Naive thymus-derived CD4-positive, alpha-beta T cell (primary cell): ENCODE data around the gene GTF2F2. TPM values are rescaled to one million over a fixed set of nuclear protein-coding genes. Genes with fewer than 3 reads are reported as not detected.

Experiments used
- ATAC-seq: fragments of 150-1000 bp; cut with Tn5 transposase; 2 replicates; pipeline ENCODE4 v1.10.0; 2021; ENCODE audit warnings: mild to moderate bottlenecking, moderate library complexity
- CTCF ChIA-PET: fragments of 350-600 bp; sonication (Branson Sonifier 250); formaldehyde crosslinking; loops from one replicate; lab custom pipeline; 2021; ENCODE audit warnings: antibody characterized with exemption; lab: Charles Lee
- POLR2A ChIA-PET: fragments of 350-600 bp; sonication (Branson Sonifier 250); formaldehyde crosslinking; loops from one replicate; lab custom pipeline; 2021; ENCODE audit warnings: antibody characterized with exemption, inconsistent platforms; lab: Charles Lee
- DNase-seq, 9 donors: peaks; one replicate each; pipeline versions ENCODE4 v3.0.0 to v3.0.0-alpha.2; 2020 to 2022; ENCODE audit warnings: mixed read lengths in 1 of 9
- H3K27ac ChIP-seq: one replicate; pipeline ENCODE4 v1.7.0; 2013; ENCODE audit warnings: mild to moderate bottlenecking, low read depth, low read length, moderate library complexity
- H3K27me3 ChIP-seq, 2 donors: one replicate each; pipeline ENCODE4 v1.7.0; 2013; ENCODE audit warnings: low read length in 2 of 2, mild to moderate bottlenecking in 2 of 2, moderate library complexity in 2 of 2; ENCODE audit not compliant: control insufficient read depth in 2 of 2, insufficient read depth in 2 of 2
- H3K36me3 ChIP-seq, 3 experiments: 1 replicate in 2 of 3; 2 replicates in 1 of 3; pipeline ENCODE4 v1.7.0; 2013; ENCODE audit warnings: low read length in 3 of 3, mild to moderate bottlenecking in 3 of 3, moderate library complexity in 1 of 3; ENCODE audit not compliant: insufficient read depth in 3 of 3, control insufficient read depth in 2 of 3
- H3K4me1 ChIP-seq, 2 donors: one replicate each; pipeline ENCODE4 v1.7.0; 2013; ENCODE audit warnings: low read length in 2 of 2, mild to moderate bottlenecking in 2 of 2, moderate library complexity in 1 of 2; ENCODE audit not compliant: control insufficient read depth in 2 of 2, insufficient read depth in 2 of 2
- H3K4me3 ChIP-seq: 2 replicates; pipeline ENCODE4 v1.7.0; 2013; ENCODE audit warnings: mild to moderate bottlenecking, low read length
- H3K9me3 ChIP-seq, 3 experiments: 1 replicate in 2 of 3; 2 replicates in 1 of 3; pipeline ENCODE4 v1.7.0; 2013; ENCODE audit warnings: low read length in 3 of 3; ENCODE audit not compliant: control insufficient read depth in 2 of 3
- H3K27ac Mint-ChIP-seq, 9 donors: one replicate each; pipeline ENCODE4 v1.8.0; 2020 to 2022; ENCODE audit warnings: mixed read lengths in 9 of 9, mild to moderate bottlenecking in 8 of 9, moderate library complexity in 5 of 9, inconsistent platforms in 2 of 9
- H3K27me3 Mint-ChIP-seq, 5 donors: one replicate each; pipeline ENCODE4 v1.8.0; 2021 to 2022; ENCODE audit warnings: mixed read lengths in 5 of 5, mild to moderate bottlenecking in 1 of 5
- H3K36me3 Mint-ChIP-seq, 5 donors: one replicate each; pipeline ENCODE4 v1.8.0; 2020 to 2022; ENCODE audit warnings: mixed read lengths in 5 of 5, mild to moderate bottlenecking in 3 of 5, inconsistent platforms in 1 of 5
- H3K4me1 Mint-ChIP-seq, 7 donors: one replicate each; pipeline ENCODE4 v1.8.0; 2020 to 2022; ENCODE audit warnings: mixed read lengths in 7 of 7, mild to moderate bottlenecking in 3 of 7, inconsistent platforms in 1 of 7
- H3K4me3 Mint-ChIP-seq, 10 donors: one replicate each; pipeline ENCODE4 v1.8.0; 2020 to 2022; ENCODE audit warnings: mild to moderate bottlenecking in 10 of 10, mixed read lengths in 10 of 10, moderate library complexity in 6 of 10, inconsistent platforms in 2 of 10
- H3K9me3 Mint-ChIP-seq, 11 donors: one replicate each; pipeline ENCODE4 v1.8.0; 2020 to 2022; ENCODE audit warnings: mixed read lengths in 11 of 11, mild to moderate bottlenecking in 4 of 11, inconsistent platforms in 1 of 11, moderate library complexity in 1 of 11
- intact Hi-C, 2 donors: fragments of 100-400 bp; cut with micrococcal nuclease; formaldehyde crosslinking; loops; one replicate each; pipeline ENCODE4 v1.15.1; 2023
- polyA plus RNA-seq, 2 donors: library from polyadenylated mRNA; unstranded; fragments of 300-500 nt; fragmentation: Illumina TruSeq; gene quantifications; one replicate each; pipeline ENCODE4 v1.2.3, GENCODE V29; 2021
- total RNA-seq, 6 experiments: library from RNA in 5 of 6; stranded (reverse) in 5 of 6; gene quantifications; 1 replicate in 5 of 6; 2 replicates in 1 of 6; pipeline ENCODE4 v1.2.3 and lab custom pipeline; 2021 to 2026

GTF2F2 gene
- total and polyA plus RNA-seq, 7 experiments from 2014 or later = 6.7 to 20.4 (median 14.1) TPM

GRCh38 chr13:45280751-45281634 lies 160.7 kb downstream of the GTF2F2 start:
- CTCF ChIA-PET = interaction anchor here (0.8 to 1.8 kb wide), 6 partner anchors 11 to 234 kb away, joined by 3 to 10 read pairs (median 4); no protein-coding TSS in a partner anchor
- H3K4me1 Mint-ChIP-seq = peaks cover 0 to 3% (median 0%) of the 10 kb centered on the region in 7 donors
- H3K9me3 Mint-ChIP-seq = peaks cover 0 to 7% (median 0%) of the 10 kb centered on the region in 11 donors
- peak; percentile 55 for ATAC-seq
- no peaks in the 10 kb centered on the region for H3K4me1 ChIP-seq
- no peaks in the 10 kb centered on the region for H3K9me3 ChIP-seq
- POLR2A ChIA-PET = interaction anchor here (1.4 kb wide), 1 partner anchor 231 kb away, joined by 3 read pairs; no protein-coding TSS in a partner anchor
- no peak overlapping the region for H3K4me3 Mint-ChIP-seq
- no peak overlapping the region for H3K27ac Mint-ChIP-seq
- H3K27me3 Mint-ChIP-seq = no peaks in the 10 kb centered on the region
- H3K36me3 ChIP-seq = peaks cover 0 to 6% (median 3%) of the 10 kb centered on the region in 3 experiments
- intact Hi-C loops = loop anchor here (1.0 kb wide), 1 partner anchor 234 kb away; no protein-coding TSS in a partner anchor
- H3K4me3 ChIP-seq = no peak overlapping the region
- DNase-seq = peak in 5 of 9 donors; percentile 22 to 56 (median 26)
- no peaks in the 10 kb centered on the region for H3K27me3 ChIP-seq
- no peak overlapping the region for H3K27ac ChIP-seq
- peaks cover 6 to 33% (median 20%) of the 10 kb centered on the region in 5 donors for H3K36me3 Mint-ChIP-seq

GRCh38 chr13:45282994-45283393 lies 162.7 kb downstream of the GTF2F2 start:
- no peaks in the 10 kb centered on the region for H3K9me3 ChIP-seq
- DNase-seq = no peak
- no peak overlapping the region for H3K27ac ChIP-seq
- CTCF ChIA-PET = interaction anchor here (0.8 kb wide), 1 partner anchor 13 kb away, joined by 3 read pairs; no protein-coding TSS in a partner anchor
- H3K4me3 ChIP-seq = no peak overlapping the region
- no peak overlapping the region for H3K4me3 Mint-ChIP-seq
- ATAC-seq = no peak
- H3K36me3 Mint-ChIP-seq = peaks cover 5 to 24% (median 13%) of the 10 kb centered on the region in 5 donors
- H3K27me3 Mint-ChIP-seq = no peaks in the 10 kb centered on the region
- intact Hi-C loops = no loop called here
- H3K27me3 ChIP-seq = no peaks in the 10 kb centered on the region
- no peaks in the 10 kb centered on the region for H3K9me3 Mint-ChIP-seq
- H3K4me1 ChIP-seq = no peaks in the 10 kb centered on the region
- POLR2A ChIA-PET = no interaction called here
- H3K27ac Mint-ChIP-seq = peak overlapping the region in 2 of 9 donors; percentile 6 to 8
- no peaks in the 10 kb centered on the region for H3K4me1 Mint-ChIP-seq
- H3K36me3 ChIP-seq = peaks cover 0 to 3% (median 0%) of the 10 kb centered on the region in 3 experiments

GRCh38 chr13:45289936-45290563 lies 169.7 kb downstream of the GTF2F2 start:
- ATAC-seq (no peak), DNase-seq (no peak)
- Histone ChIP-seq H3K4me1 (no peaks in the 10 kb centered on the region), H3K27ac (no peak overlapping the region), H3K36me3 (no peaks in the 10 kb centered on the region), H3K4me3 (no peak overlapping the region), H3K27me3 (no peaks in the 10 kb centered on the region), H3K9me3 (no peaks in the 10 kb centered on the region)
- Mint-ChIP-seq H3K36me3 (peaks cover 5 to 18% (median 8%) of the 10 kb centered on the region in 5 donors), H3K4me3 (no peak overlapping the region), H3K27me3 (no peaks in the 10 kb centered on the region), H3K9me3 (no peaks in the 10 kb centered on the region), H3K4me1 (peaks cover 0 to 5% (median 0%) of the 10 kb centered on the region in 7 donors), H3K27ac (peak overlapping the region in 1 of 9 donors; percentile 9)
- CTCF ChIA-PET = interaction anchor here (0.6 kb wide), 1 partner anchor 1298 kb away, joined by 3 read pairs; no protein-coding TSS in a partner anchor
- POLR2A ChIA-PET = interaction anchor here (0.7 kb wide), 1 partner anchor 61 kb away, joined by 5 read pairs; no protein-coding TSS in a partner anchor
- intact Hi-C loops = loop anchor here in 1 of 2 donors (10.0 kb wide), 1 partner anchor 165 kb away; the partner anchor contains the start of gene GTF2F2

- Mint-ChIP-seq H3K4me1 (peaks cover 14 to 25% (median 19%) of the 10 kb centered on the region in 7 donors), H3K36me3 (peaks cover 0 to 10% (median 8%) of the 10 kb centered on the region in 5 donors), H3K27me3 (no peaks in the 10 kb centered on the region), H3K9me3 (peaks cover 0 to 4% (median 0%) of the 10 kb centered on the region in 11 donors), H3K4me3 (no peak overlapping the region), H3K27ac (peak overlapping the region in 4 of 9 donors; percentile 0 to 62 (median 26))
- Histone ChIP-seq H3K4me1 (peaks cover 0 to 14% of the 10 kb centered on the region in 2 donors), H3K27ac (no peak overlapping the region), H3K4me3 (no peak overlapping the region), H3K9me3 (no peaks in the 10 kb centered on the region), H3K36me3 (no peaks in the 10 kb centered on the region), H3K27me3 (no peaks in the 10 kb centered on the region)
- CTCF ChIA-PET = interaction anchor here (1.4 kb wide), 1 partner anchor 11 kb away, joined by 4 read pairs; no protein-coding TSS in a partner anchor
- ATAC-seq (no peak), DNase-seq (no peak)
- intact Hi-C loops = loop anchor here in 1 of 2 donors (10.0 kb wide), 1 partner anchor 167 kb away; the partner anchor contains the start of gene GTF2F2
- POLR2A ChIA-PET = no interaction called here
Measured at GRCh38 chr13:45292176-45292575, 171.9 kb downstream of the GTF2F2 start.

GRCh38 chr13:45295536-45295935 lies 175.2 kb downstream of the GTF2F2 start:
- Mint-ChIP-seq H3K4me3 (peak overlapping the region in 1 of 10 donors; percentile 7), H3K36me3 (peaks cover 0 to 10% (median 4%) of the 10 kb centered on the region in 5 donors), H3K9me3 (peaks cover 0 to 4% (median 0%) of the 10 kb centered on the region in 11 donors), H3K27me3 (no peaks in the 10 kb centered on the region), H3K27ac (peak overlapping the region in 4 of 9 donors; percentile 6 to 93 (median 72)), H3K4me1 (peaks cover 30 to 54% (median 39%) of the 10 kb centered on the region in 7 donors)
- ChIA-PET POLR2A (interaction anchor here (3.0 kb wide), 1 partner anchor 46 kb away, joined by 9 read pairs; the partner anchor contains the start of gene TPT1), CTCF (interaction anchor here (0.9 to 1.0 kb wide), 3 partner anchors 12 to 249 kb away, joined by 3 to 5 read pairs (median 3); no protein-coding TSS in a partner anchor)
- Histone ChIP-seq H3K4me3 (no peak overlapping the region), H3K36me3 (no peaks in the 10 kb centered on the region), H3K9me3 (no peaks in the 10 kb centered on the region), H3K4me1 (peaks cover 18 to 30% of the 10 kb centered on the region in 2 donors), H3K27ac (no peak overlapping the region), H3K27me3 (no peaks in the 10 kb centered on the region)
- no peak for ATAC-seq
- DNase-seq = no peak
- intact Hi-C loops = loop anchor here in 1 of 2 donors (10.0 kb wide), 1 partner anchor 171 kb away; the partner anchor contains the start of gene GTF2F2
